Mucosa of stomach (tissue), 1 donor: Measurements from ENCODE around the gene QRFP.
"Not testable (repeated sequence)": the region's sequence is repeated elsewhere in the genome, so short reads cannot be mapped to it uniquely, and the experiment has no call there.

Experiments used
- H3K27me3 ChIP-seq: one replicate; pipeline ENCODE4 v1.7.0; 2013; ENCODE audit warnings: mild to moderate bottlenecking, low read length; ENCODE audit not compliant: control insufficient read depth, insufficient read depth
- H3K36me3 ChIP-seq: one replicate; pipeline ENCODE4 v1.7.0; 2013; ENCODE audit warnings: low read length; ENCODE audit not compliant: control insufficient read depth, insufficient read depth
- H3K4me1 ChIP-seq: one replicate; pipeline ENCODE4 v1.7.0; 2013; ENCODE audit warnings: mild to moderate bottlenecking, low read length; ENCODE audit not compliant: control insufficient read depth, insufficient read depth
- H3K4me3 ChIP-seq: one replicate; pipeline ENCODE4 v1.7.0; 2013; ENCODE audit warnings: low read length
- H3K9ac ChIP-seq: one replicate; pipeline ENCODE4 v1.7.0; 2013; ENCODE audit warnings: mild to moderate bottlenecking, low read length, moderate library complexity
- H3K9me3 ChIP-seq: one replicate; pipeline ENCODE4 v1.7.0; 2013; ENCODE audit warnings: mild to moderate bottlenecking, low read length, moderate library complexity; ENCODE audit not compliant: control insufficient read depth
- donor health status: Pancreatic carcinoma.

Gene QRFP

GRCh38 chr9:130862217-130862616 lies 34.4 kb downstream of the QRFP start:
- Histone ChIP-seq H3K9me3 (no peaks in the 10 kb centered on the region), H3K36me3 (no peaks in the 10 kb centered on the region), H3K9ac (no peak overlapping the region), H3K4me1 (no peaks in the 10 kb centered on the region), H3K4me3 (no peak overlapping the region), H3K27me3 (no peaks in the 10 kb centered on the region)

GRCh38 chr9:130861372-130862180 lies 35.0 kb downstream of the QRFP start:
- H3K4me1 ChIP-seq, result no peaks in the 10 kb centered on the region
- no peak overlapping the region for H3K4me3 ChIP-seq
- no peak overlapping the region for H3K9ac ChIP-seq
- no peaks in the 10 kb centered on the region for H3K36me3 ChIP-seq
- H3K27me3 ChIP-seq, result no peaks in the 10 kb centered on the region
- H3K9me3 ChIP-seq, result no peaks in the 10 kb centered on the region

DNA sequence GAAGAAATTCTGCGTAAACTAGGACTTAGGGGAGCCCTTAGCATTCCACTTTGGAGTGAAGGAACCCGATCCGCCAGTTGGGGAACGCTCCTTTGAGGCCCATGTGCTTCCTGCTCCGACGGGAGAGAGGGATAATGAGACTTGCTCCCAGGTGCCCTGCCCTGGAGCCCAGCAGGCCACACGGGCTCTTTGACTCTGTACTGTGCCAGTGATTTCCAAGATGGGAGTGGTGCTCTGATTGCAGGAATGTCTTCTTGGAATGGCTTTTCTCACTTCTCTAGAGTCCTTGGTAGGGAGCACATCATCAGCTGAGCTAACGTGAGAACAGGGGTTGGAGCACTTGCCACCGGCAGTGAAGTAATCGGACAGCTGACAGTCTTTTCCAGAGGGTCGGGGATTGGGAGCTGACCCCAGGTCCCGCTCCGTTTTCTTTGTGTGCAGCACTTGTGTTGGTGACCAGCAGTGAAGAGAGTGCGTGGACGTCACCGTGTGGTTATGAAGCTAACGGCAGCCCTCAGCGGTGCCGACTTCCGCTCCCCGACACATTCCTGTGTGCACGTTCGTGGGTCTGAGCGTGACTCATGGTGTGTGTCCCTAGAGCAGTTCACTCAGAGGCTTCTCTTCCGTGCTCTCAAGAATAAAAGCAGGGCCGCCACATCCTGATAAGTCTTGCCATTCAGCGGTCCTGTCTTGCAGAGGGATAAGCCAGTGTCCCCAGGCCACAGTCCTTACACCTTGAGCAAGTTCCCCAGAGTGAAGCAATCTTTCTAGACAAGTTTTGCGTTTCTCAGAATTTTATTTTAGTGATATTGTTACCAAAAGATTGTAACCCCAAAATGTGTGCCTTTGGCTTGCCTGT lies 35.9 kb downstream of the QRFP start:
- no peaks in the 10 kb centered on the region for H3K4me1 ChIP-seq
- no peaks in the 10 kb centered on the region for H3K27me3 ChIP-seq
- H3K9ac ChIP-seq, result no peak overlapping the region
- no peaks in the 10 kb centered on the region for H3K36me3 ChIP-seq
- no peaks in the 10 kb centered on the region for H3K9me3 ChIP-seq
- no peak overlapping the region for H3K4me3 ChIP-seq

- Histone ChIP-seq H3K4me1 (no peaks in the 10 kb centered on the region), H3K36me3 (no peaks in the 10 kb centered on the region), H3K27me3 (no peaks in the 10 kb centered on the region), H3K4me3 (no peak overlapping the region), H3K9ac (no peak overlapping the region), H3K9me3 (no peaks in the 10 kb centered on the region)
Observed at GRCh38 chr9:130858739-130859705, 37.6 kb downstream of the QRFP start.

DNA sequence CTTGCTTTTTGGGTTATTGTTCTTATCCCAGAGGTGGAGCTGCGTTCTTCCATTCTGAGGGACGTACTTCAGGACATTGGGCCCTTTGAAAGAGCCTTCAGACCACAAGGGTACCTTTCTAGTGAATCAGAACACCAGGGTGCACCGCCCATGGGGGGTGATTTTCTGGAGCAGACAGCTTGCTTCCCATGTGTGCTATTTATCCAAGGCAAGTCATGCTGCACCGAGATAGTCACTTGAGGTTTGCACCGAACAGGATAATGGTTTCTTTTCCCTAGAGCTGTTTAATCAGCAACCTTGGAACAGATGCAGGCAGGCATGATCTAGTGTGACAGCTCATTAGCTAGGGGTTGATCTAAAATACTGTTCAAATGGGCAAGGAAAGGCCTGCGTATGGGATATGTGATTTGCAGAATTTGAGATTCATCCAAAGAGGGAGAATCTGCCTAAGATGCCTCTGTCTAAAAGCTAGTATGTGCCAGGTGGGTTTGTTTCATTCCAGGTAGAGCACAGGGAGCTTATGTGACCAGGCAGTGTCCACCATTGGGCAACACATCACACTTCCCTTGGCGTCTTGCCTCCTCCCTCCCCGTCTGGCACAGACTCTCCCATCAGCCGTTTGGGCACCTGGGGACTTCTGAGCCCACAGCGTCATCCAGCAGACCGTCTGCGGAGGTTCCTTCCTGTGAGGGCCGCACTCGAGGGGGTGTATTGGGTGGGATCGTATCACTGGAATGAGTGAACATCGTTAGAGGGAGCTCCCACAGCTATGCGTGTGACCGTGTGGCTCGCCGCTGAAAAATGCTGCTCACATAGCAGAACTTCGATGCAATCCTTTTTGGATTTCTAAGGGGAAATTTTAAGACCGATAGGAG lies 38.5 kb downstream of the QRFP start:
- H3K9ac ChIP-seq, result no peak overlapping the region
- no peaks in the 10 kb centered on the region for H3K27me3 ChIP-seq
- H3K4me3 ChIP-seq, result no peak overlapping the region
- H3K36me3 ChIP-seq, result no peaks in the 10 kb centered on the region
- H3K9me3 ChIP-seq, result no peaks in the 10 kb centered on the region
- H3K4me1 ChIP-seq, result no peaks in the 10 kb centered on the region

GRCh38 chr9:130856474-130856873 lies 40.1 kb downstream of the QRFP start:
- Histone ChIP-seq H3K27me3 (no peaks in the 10 kb centered on the region), H3K4me3 (no peak overlapping the region), H3K4me1 (no peaks in the 10 kb centered on the region), H3K9ac (no peak overlapping the region), H3K9me3 (no peaks in the 10 kb centered on the region), H3K36me3 (no peaks in the 10 kb centered on the region)

- no peaks in the 10 kb centered on the region for H3K36me3 ChIP-seq
- no peaks in the 10 kb centered on the region for H3K27me3 ChIP-seq
- no peaks in the 10 kb centered on the region for H3K9me3 ChIP-seq
- H3K4me3 ChIP-seq, result no peak overlapping the region
- no peak overlapping the region for H3K9ac ChIP-seq
- no peaks in the 10 kb centered on the region for H3K4me1 ChIP-seq
Observed at GRCh38 chr9:130854835-130855234, 41.8 kb downstream of the QRFP start.

DNA sequence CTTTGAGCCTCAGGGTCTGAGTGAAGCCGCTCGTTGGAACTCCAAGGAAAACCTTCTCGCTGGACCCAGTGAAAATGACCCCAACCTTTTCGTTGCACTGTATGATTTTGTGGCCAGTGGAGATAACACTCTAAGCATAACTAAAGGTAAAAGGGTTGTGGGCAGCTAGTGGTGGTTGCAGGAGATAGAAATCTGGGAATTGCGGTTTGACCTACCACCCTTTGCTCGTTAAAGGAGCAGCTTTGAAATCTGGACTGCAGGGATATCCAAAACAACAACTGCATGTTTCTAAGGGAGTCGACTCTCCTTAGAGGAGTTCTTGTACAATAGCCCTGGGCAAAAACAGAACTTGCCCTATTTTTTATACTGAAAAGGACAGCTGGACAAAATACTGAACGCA lies 42.5 kb downstream of the QRFP start:
- Histone ChIP-seq H3K4me3 (no peak overlapping the region), H3K27me3 (no peaks in the 10 kb centered on the region), H3K9me3 (no peaks in the 10 kb centered on the region), H3K9ac (no peak overlapping the region), H3K36me3 (no peaks in the 10 kb centered on the region), H3K4me1 (no peaks in the 10 kb centered on the region)

- Histone ChIP-seq H3K9me3 (no peaks in the 10 kb centered on the region), H3K9ac (no peak overlapping the region), H3K36me3 (no peaks in the 10 kb centered on the region), H3K27me3 (no peaks in the 10 kb centered on the region), H3K4me3 (no peak overlapping the region), H3K4me1 (no peaks in the 10 kb centered on the region)
Observed at GRCh38 chr9:130852801-130853200, 43.8 kb downstream of the QRFP start.

GRCh38 chr9:130849356-130849755 lies 47.3 kb downstream of the QRFP start:
- no peaks in the 10 kb centered on the region for H3K9me3 ChIP-seq
- peaks cover 11% of the 10 kb centered on the region for H3K4me1 ChIP-seq

GRCh38 chr9:130848514-130848913 lies 48.1 kb downstream of the QRFP start:
- not testable (repeated sequence) for H3K9ac ChIP-seq, H3K9me3 ChIP-seq, H3K4me3 ChIP-seq, H3K36me3 ChIP-seq, H3K27me3 ChIP-seq
- H3K4me1 ChIP-seq, result peaks cover 11% of the 10 kb centered on the region

More at GRCh38 chr9:130849356-130849755, 47.3 kb downstream of the QRFP start:
- no peak overlapping the region for H3K4me3 ChIP-seq
- H3K36me3 ChIP-seq, result no peaks in the 10 kb centered on the region
- H3K9ac ChIP-seq, result no peak overlapping the region
- no peaks in the 10 kb centered on the region for H3K27me3 ChIP-seq
